GM12878 (cell line): ENCODE measurements around the gene TUBB1. TPM values are rescaled to one million over a fixed set of nuclear protein-coding genes. Genes with fewer than 3 reads are reported as not detected.

ENCODE experiments used
- ATAC-seq: fragments of 200-7000 bp; cut with Tn5 transposase; 3 replicates; pipeline ENCODE4 v1.9.1; 2020; ENCODE audit warnings: mild to moderate bottlenecking, moderate library complexity
- BruUV-seq: library from RNA; stranded (reverse); fragments of 400-500 nt; replicated peaks from 2 replicates; lab custom pipeline; 2021; lab: Mats Ljungman, UMichigan
- CTCF ChIA-PET: fragments of 300-600 bp; sonication (Branson Sonifier 250); formaldehyde crosslinking; extraction: SDS; loops from one replicate; lab custom pipeline; 2021; ENCODE audit warnings: inconsistent platforms; lab: Yijun Ruan, JAX
- POLR2A ChIA-PET: fragments of 350-600 bp; formaldehyde crosslinking; extraction: SDS; loops from one replicate; lab custom pipeline; 2021; ENCODE audit warnings: inconsistent platforms; lab: Charles Lee
- RAD21 ChIA-PET: fragments of 300-600 bp; sonication (Branson Sonifier 250); formaldehyde crosslinking; loops from one replicate; lab custom pipeline; 2023; ENCODE audit warnings: antibody characterized with exemption; ENCODE audit not compliant: unreplicated experiment; lab: Charles Lee
- SMC1A ChIA-PET: fragments of 300-600 bp; sonication (Branson Sonifier 250); formaldehyde crosslinking; loops from one replicate; lab custom pipeline; 2023; ENCODE audit not compliant: unreplicated experiment, uncharacterized antibody; lab: Charles Lee
- DNase-seq: peaks from one replicate; pipeline ENCODE4 v3.0.0-alpha.2; 2011; ENCODE audit warnings: low read depth, low spot score
- FAIRE-seq: peaks from 3 replicates; lab custom pipeline; 2011; peaks lifted over from hg19 to GRCh38; lab: Jason Lieb, UNC
- H2AFZ ChIP-seq: 2 replicates; pipeline ENCODE4 v1.6.0; 2011; ENCODE audit warnings: low read depth, low read length, control low read depth; ENCODE audit not compliant: control insufficient read depth
- H3K27ac ChIP-seq: 2 replicates; pipeline ENCODE4 v1.5.1; 2011; ENCODE audit warnings: control low read depth; ENCODE audit not compliant: control insufficient read depth, insufficient read depth
- H3K27me3 ChIP-seq, 2 experiments: replicated peaks in 1 of 2; 2 replicates each; pipeline versions ENCODE4 v1.6.0 to v1.6.1; 2011; ENCODE audit warnings: low read length in 1 of 2; ENCODE audit not compliant: control insufficient read depth in 2 of 2, insufficient read depth in 2 of 2
- H3K36me3 ChIP-seq, 2 experiments: 2 replicates each; pipeline ENCODE4 v1.5.1; 2011; ENCODE audit warnings: low read length in 1 of 2; ENCODE audit not compliant: control insufficient read depth in 2 of 2, insufficient read depth in 2 of 2
- H3K4me1 ChIP-seq: 2 replicates; pipeline ENCODE4 v1.6.1; 2011; ENCODE audit warnings: mild to moderate bottlenecking, low read length, moderate library complexity, mixed read lengths; ENCODE audit not compliant: control insufficient read depth, insufficient read depth
- H3K4me2 ChIP-seq: 2 replicates; pipeline ENCODE4 v1.6.0; 2011; ENCODE audit warnings: control low read depth; ENCODE audit not compliant: control insufficient read depth, insufficient read depth
- H3K4me3 ChIP-seq: fragments of 200-600 bp; sonication (generic); 2 replicates; pipeline ENCODE4 v1.5.1; 2016
- H3K79me2 ChIP-seq: 2 replicates; pipeline ENCODE4 v1.6.0; 2011; ENCODE audit warnings: low read length; ENCODE audit not compliant: control insufficient read depth, insufficient read depth
- H3K9ac ChIP-seq: 2 replicates; pipeline ENCODE4 v1.8.0; 2011; ENCODE audit warnings: low read length, control low read depth, mixed read lengths; ENCODE audit not compliant: control insufficient read depth, insufficient read depth
- H3K9me3 ChIP-seq: replicated peaks from 3 replicates; pipeline ENCODE4 v1.5.1; 2011; ENCODE audit warnings: mild to moderate bottlenecking, low read length; ENCODE audit not compliant: control insufficient read depth, insufficient read depth
- H4K20me1 ChIP-seq: 2 replicates; pipeline ENCODE4 v1.6.0; 2011; ENCODE audit not compliant: control insufficient read depth, insufficient read depth
- ASH2L ChIP-seq: fragments of 300-600, 200-600 bp; sonication (generic); IDR thresholded peaks from 2 replicates; pipeline ENCODE4 v1.6.1; 2017; ENCODE audit warnings: low read depth, mild to moderate bottlenecking, borderline replicate concordance
- CBFB ChIP-seq: IDR thresholded peaks from 2 replicates; pipeline ENCODE4 v1.6.1; 2016; ENCODE audit warnings: antibody characterized with exemption, low read depth
- EED ChIP-seq: sonication (generic); IDR thresholded peaks from 2 replicates; pipeline ENCODE4 v1.6.1; 2016; ENCODE audit warnings: antibody characterized with exemption, low read depth
- KAT2A ChIP-seq: conservative IDR thresholded peaks from 2 replicates; pipeline ENCODE4 v1.6.1; 2011; ENCODE audit warnings: low read depth, low read length; ENCODE audit not compliant: control insufficient read depth
- KDM1A ChIP-seq: fragments of 200-600 bp; sonication (generic); IDR thresholded peaks from 2 replicates; pipeline ENCODE4 v1.6.1; 2016; ENCODE audit warnings: borderline replicate concordance
- NBN ChIP-seq: fragments of 450-650 bp; IDR thresholded peaks from 2 replicates; pipeline ENCODE4 v1.6.1; 2016
- NFYB ChIP-seq: IDR thresholded peaks from 2 replicates; pipeline ENCODE4 v1.6.1; 2011; ENCODE audit warnings: low read depth, mild to moderate bottlenecking, low read length, improper control_type of control experiment, moderate library complexity; ENCODE audit not compliant: insufficient read depth
- PAX5 ChIP-seq: IDR thresholded peaks from 2 replicates; pipeline ENCODE4 v1.6.1; 2011; ENCODE audit warnings: low read depth, low read length, borderline replicate concordance
- POLR2A ChIP-seq: IDR thresholded peaks from 2 replicates; pipeline ENCODE4 v1.6.1; 2011; ENCODE audit warnings: low read depth, mild to moderate bottlenecking, low read length
- POLR2AphosphoS5 ChIP-seq: IDR thresholded peaks from 2 replicates; pipeline ENCODE4 v1.6.1; 2011; ENCODE audit warnings: mild to moderate bottlenecking, low read length, inconsistent platforms
- RB1 ChIP-seq: fragments of 450-650 bp; formaldehyde crosslinking; IDR thresholded peaks from 2 replicates; pipeline ENCODE4 v1.6.1; 2017; ENCODE audit warnings: mild to moderate bottlenecking, borderline replicate concordance
- RELA ChIP-seq: fragments of 450-650 bp; IDR thresholded peaks from 2 replicates; pipeline ENCODE4 v1.8.0; 2014; ENCODE audit warnings: borderline replicate concordance; ENCODE audit not compliant: partially characterized antibody
- STAT1 ChIP-seq: fragments of 450-650 bp; conservative IDR thresholded peaks from 2 replicates; pipeline ENCODE4 v1.6.1; 2014; ENCODE audit warnings: antibody characterized with exemption, mild to moderate bottlenecking
- SUZ12 ChIP-seq: fragments of 200-600 bp; sonication (generic); IDR thresholded peaks from one replicate; pipeline ENCODE4 v1.6.1; 2018; ENCODE audit warnings: antibody characterized with exemption, mild to moderate bottlenecking; ENCODE audit not compliant: unreplicated experiment
- ZBTB11 ChIP-seq: fragments of 450-650 bp; formaldehyde crosslinking; IDR thresholded peaks from 2 replicates; pipeline ENCODE4 v1.5.0; 2022; ENCODE audit warnings: mild to moderate bottlenecking, missing genetic modification characterization
- ZNF207 ChIP-seq: fragments of 450-650 bp; IDR thresholded peaks from 2 replicates; pipeline ENCODE4 v1.6.1; 2014; ENCODE audit warnings: antibody characterized with exemption, mild to moderate bottlenecking, borderline replicate concordance
- WGBS: methylation state at CpG from one replicate; pipeline ENCODE4 v1.1.6; 2016; ENCODE audit warnings: low lambda C conversion rate; ENCODE audit not compliant: insufficient replicate concordance, insufficient coverage; ENCODE audit errors: missing lambda C conversion rate; 5-methylcytosine and 5-hydroxymethylcytosine counted together
- in situ Hi-C: fragments of 300-500 bp; cut with MboI; formaldehyde crosslinking; loops from 9 replicates; pipeline ENCODE4 v1.14.3; 2018; ENCODE audit warnings: mixed read lengths
- intact Hi-C: fragments of 100-400 bp; cut with micrococcal nuclease; formaldehyde crosslinking; loops from one replicate; pipeline ENCODE4 v1.14.2; 2022; ENCODE audit not compliant: unreplicated experiment
- polyA plus RNA-seq, 11 experiments: library from polyadenylated mRNA; depleted of rRNA in 4 of 11; unstranded in 6 of 11; stranded (reverse) in 5 of 11; fragments of >200 nt; fragmentation: Nextera tagmentation in 4 of 11; fragmentation: Illumina TruSeq in 1 of 11; extraction: Ambion mirVana in 4 of 11; extraction: Trizol in 1 of 11; gene quantifications; 1 replicate in 1 of 11; 2 replicates in 10 of 11; pipeline versions ENCODE4 v1.2.1 to v1.2.3, GENCODE V29; 2011 to 2016; ENCODE audit warnings: inconsistent platforms in 2 of 11, missing spikeins in 2 of 11, low read depth in 1 of 11
- total RNA-seq, 4 experiments: library from RNA; depleted of rRNA in 3 of 4; stranded (reverse); fragments of >200 nt in 3 of 4; fragmentation: Illumina TruSeq in 1 of 4; extraction: Trizol in 1 of 4; gene quantifications; 2 replicates each; pipeline versions ENCODE4 v1.2.1 to v1.2.3, GENCODE V29; 2013 to 2021

TUBB1 gene
- total and polyA plus RNA-seq, 10 of the 15 experiments (the other 5 are each of a cell fraction or from before 2014, with no cell fraction given), result 0.02 to 0.20 (median 0.06) TPM; not detected in 3

- BruUV-seq, result TSS peak; percentile 79
- Histone ChIP-seq H3K4me3 (no peak overlapping the region), H3K79me2 (no peaks in the 10 kb centered on the region; the same call in 1 of the 2 replicates), H3K4me1 (peaks cover 14% of the 10 kb centered on the region), H2AFZ (no peak overlapping the region), H3K36me3 (peaks cover 43 to 57% of the 10 kb centered on the region in 2 experiments), H4K20me1 (peaks cover 3% of the 10 kb centered on the region), H3K4me2 (no peak overlapping the region), H3K27ac (no peak overlapping the region), H3K27me3 (no peaks in the 10 kb centered on the region), H3K9ac (no peak overlapping the region), H3K9me3 (no peaks in the 10 kb centered on the region)
- FAIRE-seq (no peak), DNase-seq (no peak), ATAC-seq (peak; percentile 7; the same call in 1 of the 3 replicates)
- ChIA-PET POLR2A (interaction anchor here (0.9 to 1.0 kb wide), 2 partner anchors 11 to 17 kb away, joined by 3 read pairs; no protein-coding TSS in a partner anchor), CTCF (no interaction called here), RAD21 (interaction anchor here (1.8 kb wide), 1 partner anchor 14 kb away, joined by 5 read pairs; the partner anchor contains the start of gene NELFCD), SMC1A (no interaction called here)
- 96% methylated on average over 18 of the region's 18 CpGs for WGBS
- intact Hi-C loops (no loop called here), in situ Hi-C loops (no loop called here)
- peak; percentile 63; the same call in 1 of the 2 replicates for TF ChIP-seq POLR2AphosphoS5
- no peak for TF ChIP-seq PAX5
- no peak for TF ChIP-seq EED
- no peak for TF ChIP-seq NBN
- no peak for TF ChIP-seq ZNF207
- no peak for TF ChIP-seq RELA
- TF ChIP-seq KAT2A, result no peak
- no peak for TF ChIP-seq STAT1
- no peak for TF ChIP-seq KDM1A
- no peak for TF ChIP-seq SUZ12
- no peak for TF ChIP-seq ASH2L
- TF ChIP-seq NFYB, result no peak
- peak; percentile 65 for TF ChIP-seq POLR2A
- TF ChIP-seq CBFB, result 0 out of 2 replicates have a peak, but pooled peaks have one; percentile 22
- TF ChIP-seq ZBTB11, result no peak
- no peak for TF ChIP-seq RB1
Measured at GRCh38 chr20:58995461-58996225, 23.6 kb upstream of the TUBB1 start.
